ENCODE data around the gene COMMD1.

DNA sequence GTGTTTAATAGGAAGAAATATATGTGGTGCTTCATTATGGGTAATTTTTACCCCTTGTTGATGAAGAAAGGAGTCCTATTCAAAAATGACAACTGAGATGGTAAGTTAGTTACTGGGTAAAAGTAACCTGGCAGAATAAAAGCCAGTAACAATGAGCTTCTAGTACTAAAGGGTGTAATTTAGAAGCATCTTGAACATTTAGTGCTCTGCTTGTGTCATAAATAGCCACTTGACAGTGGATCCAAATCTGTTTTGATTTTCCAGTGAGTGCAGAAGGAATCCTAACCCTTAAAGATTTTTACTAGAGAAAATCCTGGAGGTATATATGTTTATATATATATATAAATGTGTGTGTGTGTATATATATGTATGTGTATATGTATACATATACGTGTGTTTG is 15.1 kb downstream of the COMMD1 start:
- TF ChIP-seq, protein P1, sequence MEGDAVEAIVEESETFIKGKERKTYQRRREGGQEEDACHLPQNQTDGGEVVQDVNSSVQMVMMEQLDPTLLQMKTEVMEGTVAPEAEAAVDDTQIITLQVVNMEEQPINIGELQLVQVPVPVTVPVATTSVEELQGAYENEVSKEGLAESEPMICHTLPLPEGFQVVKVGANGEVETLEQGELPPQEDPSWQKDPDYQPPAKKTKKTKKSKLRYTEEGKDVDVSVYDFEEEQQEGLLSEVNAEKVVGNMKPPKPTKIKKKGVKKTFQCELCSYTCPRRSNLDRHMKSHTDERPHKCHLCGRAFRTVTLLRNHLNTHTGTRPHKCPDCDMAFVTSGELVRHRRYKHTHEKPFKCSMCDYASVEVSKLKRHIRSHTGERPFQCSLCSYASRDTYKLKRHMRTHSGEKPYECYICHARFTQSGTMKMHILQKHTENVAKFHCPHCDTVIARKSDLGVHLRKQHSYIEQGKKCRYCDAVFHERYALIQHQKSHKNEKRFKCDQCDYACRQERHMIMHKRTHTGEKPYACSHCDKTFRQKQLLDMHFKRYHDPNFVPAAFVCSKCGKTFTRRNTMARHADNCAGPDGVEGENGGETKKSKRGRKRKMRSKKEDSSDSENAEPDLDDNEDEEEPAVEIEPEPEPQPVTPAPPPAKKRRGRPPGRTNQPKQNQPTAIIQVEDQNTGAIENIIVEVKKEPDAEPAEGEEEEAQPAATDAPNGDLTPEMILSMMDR (IDR thresholded peaks at IDR 0.05; ENCODE audit: borderline replicate concordance, extremely low read depth, low read length, poor library complexity, severe bottlenecking), result no peak
- TF ChIP-seq EZH2 (IDR thresholded peaks at IDR 0.05; ENCODE audit: borderline replicate concordance, low read depth, low read length, severe bottlenecking), result no peak
